K562 (cell line): ENCODE data around the gene LACTBL1. TPM values are rescaled to one million over a fixed set of nuclear protein-coding genes. Genes with fewer than 3 reads are reported as not detected.

ENCODE experiments used
- ARNT ChIP-seq, 2 experiments: fragments of 450-650 bp; IDR thresholded peaks; 2 replicates each; pipeline ENCODE4 v1.6.1; 2016; ENCODE audit warnings: mild to moderate bottlenecking in 1 of 2
- BRD9 ChIP-seq: fragments of 450-650 bp; IDR thresholded peaks from 2 replicates; pipeline ENCODE4 v1.6.1; 2018; ENCODE audit warnings: low read depth; ENCODE audit not compliant: partially characterized antibody
- CLOCK ChIP-seq: fragments of 250-450 bp; sonication (Bioruptor Pico); IDR thresholded peaks from 2 replicates; pipeline ENCODE4 v1.4.0; 2020; ENCODE audit warnings: mild to moderate bottlenecking, moderate library complexity, borderline replicate concordance
- GATA2 ChIP-seq: sonication (generic); formaldehyde crosslinking; IDR thresholded peaks from 2 replicates; pipeline ENCODE4 v1.4.0; 2020; ENCODE audit warnings: mild to moderate bottlenecking, missing genetic modification reagents
- LEF1 ChIP-seq: fragments of 450-650 bp; IDR thresholded peaks from 2 replicates; pipeline ENCODE4 v1.6.1; 2016; ENCODE audit warnings: mild to moderate bottlenecking
- MAZ ChIP-seq, 2 experiments: fragments of 450-650 bp in 1 of 2; sonication (generic) in 1 of 2; formaldehyde crosslinking; IDR thresholded peaks in 1 of 2; conservative IDR thresholded peaks in 1 of 2; 2 replicates each; pipeline versions ENCODE4 v1.4.0 to v1.5.0; 2020; ENCODE audit warnings: mild to moderate bottlenecking in 1 of 2, missing genetic modification reagents in 1 of 2
- NKRF ChIP-seq: fragments of 450-650 bp; IDR thresholded peaks from 2 replicates; pipeline ENCODE4 v1.6.1; 2016; ENCODE audit warnings: borderline replicate concordance
- PTRF ChIP-seq: fragments of 450-650 bp; IDR thresholded peaks from 2 replicates; pipeline ENCODE4 v1.6.1; 2016; ENCODE audit warnings: mild to moderate bottlenecking, missing genetic modification characterization, missing compliant biosample characterization
- TBP ChIP-seq: optimal IDR thresholded peaks from 2 replicates; pipeline ENCODE3; 2011; ENCODE audit warnings: low read depth, low read length, improper control_type of control experiment
- TCF3 ChIP-seq: sonication (generic); formaldehyde crosslinking; IDR thresholded peaks from 2 replicates; pipeline ENCODE4 v1.4.0; 2020; ENCODE audit warnings: mild to moderate bottlenecking, missing genetic modification reagents
- ZMIZ1 ChIP-seq, 2 experiments: fragments of 150-350 bp in 1 of 2; IDR thresholded peaks; 2 replicates each; pipeline ENCODE4 v1.6.1; 2012 to 2016; ENCODE audit warnings: low read depth in 2 of 2, low read length in 2 of 2, mild to moderate bottlenecking in 1 of 2, moderate library complexity in 1 of 2
- ZNF3 ChIP-seq: fragments of 250-450 bp; sonication (Bioruptor Pico); IDR thresholded peaks from 2 replicates; pipeline ENCODE4 v1.5.0; 2021; ENCODE audit warnings: mild to moderate bottlenecking, moderate library complexity
- ZNF511 ChIP-seq: sonication (generic); formaldehyde crosslinking; IDR thresholded peaks from 2 replicates; pipeline ENCODE4 v1.8.0; 2022; ENCODE audit warnings: mild to moderate bottlenecking, missing genetic modification reagents
- ZNF561 ChIP-seq: fragments of 450-650 bp; formaldehyde crosslinking; conservative IDR thresholded peaks from 2 replicates; pipeline ENCODE4 v1.4.0; 2020; ENCODE audit warnings: mild to moderate bottlenecking, moderate library complexity
- polyA plus RNA-seq, 8 experiments: library from polyadenylated mRNA; depleted of rRNA in 4 of 8; stranded (reverse) in 5 of 8; unstranded in 3 of 8; fragments of >200 nt; fragmentation: Nextera tagmentation in 2 of 8; fragmentation: Illumina TruSeq in 1 of 8; extraction: Ambion mirVana in 2 of 8; extraction: Trizol in 1 of 8; gene quantifications; 2 replicates each; pipeline versions ENCODE4 v1.2.1 to v1.2.3, GENCODE V29; 2011 to 2014; ENCODE audit warnings: inconsistent platforms in 1 of 8, missing spikeins in 1 of 8
- total RNA-seq, 7 experiments: library from RNA; depleted of rRNA in 6 of 7; stranded (reverse); fragments of >200 nt in 6 of 7; fragmentation: Illumina TruSeq in 2 of 7; extraction: Trizol in 2 of 7; gene quantifications; 2 replicates each; pipeline versions ENCODE4 v1.2.1 to v1.2.3, GENCODE V29; 2011 to 2021; ENCODE audit warnings: low replicate concordance in 1 of 7

The LACTBL1 gene
- total and polyA plus RNA-seq, 9 of the 15 experiments (the other 6 are each of a cell fraction or from before 2014, with no cell fraction given), result not detected

- TF ChIP-seq CLOCK (no peak), ARNT (IDR thresholded peaks at IDR 0.05) (peak in 1 of 2 experiments; percentile 70; a peak in 1 of 4 replicates), MAZ (CRISPR knock-in tag; conservative IDR thresholded peaks at IDR 0.05 in 1 of 2, IDR thresholded peaks at IDR 0.05 in 1 of 2) (peak in 1 of 2 experiments; percentile 59; a peak in 2 of 4 replicates), ZNF3 (no peak), ZNF511 (CRISPR knock-in tag) (no peak), ZMIZ1 (IDR thresholded peaks at IDR 0.05; ENCODE audit: low read depth in 2 of 2, low read length in 2 of 2) (no peak), ZNF561 (CRISPR knock-in tag) (no peak), GATA2 (CRISPR knock-in tag) (no peak), TBP (no peak), BRD9 (no peak), PTRF (tag) (no peak), TCF3 (CRISPR knock-in tag) (0 out of 2 replicates have a peak, but pooled peaks have one; percentile 26), LEF1 (no peak), NKRF (peak; percentile 18; the same call in 1 of the 2 replicates)
Measured at GRCh38 chr1:22976461-22977243, 4.0 kb upstream of the LACTBL1 start (continued).
